Esophagus mucosa (tissue), 1 donor: ENCODE results near the gene THRSP. TPM values are rescaled to one million over a fixed set of nuclear protein-coding genes. Genes with fewer than 3 reads are reported as not detected.

ENCODE experiments used
- ATAC-seq: fragments of 200-7000 bp; cut with Tn5 transposase; one replicate; pipeline ENCODE4 v1.9.1; 2020
- total RNA-seq: library from RNA; stranded (reverse); gene quantifications from one replicate; pipeline ENCODE4 v1.2.4, GENCODE V29; 2023
- donor health status: DM: yes; HTN: yes; CAD: no.

Gene THRSP
- total RNA-seq, 1 donor from 2014 or later = not detected

DNA sequence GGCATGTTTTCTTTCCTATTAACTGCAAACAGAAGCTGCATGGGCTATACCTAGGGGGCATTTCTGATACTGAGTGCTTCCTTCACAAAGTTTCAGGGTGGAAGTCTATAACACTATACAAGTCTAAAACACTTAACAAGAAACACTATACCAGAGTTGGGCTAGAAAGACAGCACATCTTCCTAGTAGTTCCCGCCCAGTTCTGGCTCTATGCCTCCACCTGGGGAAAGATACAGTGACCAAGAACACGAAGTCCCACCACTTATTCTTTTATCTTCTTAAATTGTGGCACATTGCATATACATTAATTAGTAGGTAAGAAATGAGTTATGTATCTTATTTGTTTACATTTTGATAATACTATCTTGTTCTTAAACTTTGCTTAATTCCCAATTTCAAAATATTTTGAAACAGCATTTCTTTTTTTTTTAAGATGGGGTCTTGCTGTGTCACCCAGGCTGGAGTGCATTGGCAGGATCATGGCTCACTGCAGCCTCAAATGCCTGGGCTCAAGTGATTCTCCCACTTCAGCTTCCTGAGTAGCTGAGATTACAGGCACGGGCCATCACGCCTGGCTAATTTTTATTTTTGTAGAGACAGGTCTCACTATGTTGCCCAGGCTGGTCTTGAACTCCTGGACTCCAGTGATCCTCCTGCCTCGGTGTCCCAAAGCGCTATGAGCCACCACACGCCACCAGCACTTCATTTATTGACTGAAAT is 34.2 kb downstream of the THRSP start:
- ATAC-seq = no peak

DNA sequence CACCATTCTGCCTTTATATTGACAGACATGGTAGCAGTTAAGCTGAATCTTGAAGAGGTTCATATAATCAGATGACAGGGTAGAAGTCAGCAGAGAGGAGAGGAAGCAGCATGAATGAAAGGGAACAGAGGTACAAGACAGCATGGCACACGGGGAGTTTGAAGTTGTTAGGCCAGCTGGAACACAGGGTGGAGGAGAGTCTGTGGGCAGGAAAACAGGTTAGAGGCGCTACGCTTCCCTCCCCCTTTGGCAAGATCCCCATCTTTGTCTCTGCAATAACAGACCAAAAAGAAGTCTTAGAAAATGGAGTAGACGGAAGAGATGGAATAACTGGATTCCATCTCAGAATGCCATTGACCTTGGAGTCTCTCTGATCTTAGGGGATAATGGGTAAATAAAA is 36.0 kb downstream of the THRSP start:
- no peak for ATAC-seq

DNA sequence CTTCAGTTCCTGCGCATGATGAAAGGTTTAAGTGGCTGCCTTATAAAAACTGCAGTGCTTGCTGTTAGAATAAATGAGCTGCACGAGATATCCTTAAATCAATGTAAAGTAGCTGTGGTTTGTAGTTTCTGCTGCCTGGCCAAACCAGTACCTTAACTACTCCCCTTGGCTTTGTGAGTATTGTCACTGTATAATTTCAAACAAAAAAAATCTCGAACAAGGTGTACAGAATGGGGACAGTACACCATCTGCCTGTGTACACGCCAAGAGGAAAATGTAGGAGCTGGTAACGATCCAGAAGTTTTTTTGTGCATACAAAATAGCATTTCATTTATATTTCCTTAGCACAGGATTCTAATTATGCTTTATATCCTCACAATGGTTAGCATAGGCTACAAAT is 36.6 kb downstream of the THRSP start:
- ATAC-seq = no peak

DNA sequence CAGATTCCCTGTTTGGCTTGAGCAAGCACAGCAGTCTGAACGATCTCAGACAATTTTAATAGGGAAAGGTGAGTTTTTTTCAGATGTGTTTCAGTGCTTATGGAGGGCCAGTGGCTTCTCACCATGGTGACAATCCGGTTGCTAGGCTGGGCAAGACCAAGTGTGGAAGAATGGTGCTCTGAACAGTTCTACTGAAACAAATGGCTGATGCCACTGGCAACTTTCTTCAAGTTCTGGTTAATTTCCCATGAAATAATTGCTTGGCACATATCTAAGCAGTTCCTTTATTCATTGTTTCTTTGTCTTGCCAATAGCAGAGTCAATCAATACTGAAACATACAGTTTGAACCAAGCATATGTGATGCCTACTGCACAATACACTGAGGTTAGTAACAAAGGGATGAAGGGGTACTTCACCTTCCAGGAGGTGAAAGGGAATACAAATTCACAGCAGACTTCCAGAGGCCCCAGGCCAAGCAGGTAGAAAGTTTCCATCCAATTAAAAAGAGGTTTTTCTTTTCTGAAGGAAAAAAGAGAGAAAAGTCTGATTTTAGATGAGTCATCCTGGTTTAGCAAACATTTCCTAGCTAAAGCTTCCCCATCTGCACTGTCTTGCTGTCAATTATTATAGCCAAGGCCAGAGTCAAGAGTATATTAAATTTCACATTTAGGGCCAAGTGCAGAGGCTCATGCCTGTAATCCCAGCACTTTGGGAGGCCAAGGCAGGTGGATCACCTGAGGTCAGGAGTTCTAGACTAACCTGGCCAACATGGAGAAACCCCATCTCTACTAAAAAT is 37.2 kb downstream of the THRSP start:
- no peak for ATAC-seq

DNA sequence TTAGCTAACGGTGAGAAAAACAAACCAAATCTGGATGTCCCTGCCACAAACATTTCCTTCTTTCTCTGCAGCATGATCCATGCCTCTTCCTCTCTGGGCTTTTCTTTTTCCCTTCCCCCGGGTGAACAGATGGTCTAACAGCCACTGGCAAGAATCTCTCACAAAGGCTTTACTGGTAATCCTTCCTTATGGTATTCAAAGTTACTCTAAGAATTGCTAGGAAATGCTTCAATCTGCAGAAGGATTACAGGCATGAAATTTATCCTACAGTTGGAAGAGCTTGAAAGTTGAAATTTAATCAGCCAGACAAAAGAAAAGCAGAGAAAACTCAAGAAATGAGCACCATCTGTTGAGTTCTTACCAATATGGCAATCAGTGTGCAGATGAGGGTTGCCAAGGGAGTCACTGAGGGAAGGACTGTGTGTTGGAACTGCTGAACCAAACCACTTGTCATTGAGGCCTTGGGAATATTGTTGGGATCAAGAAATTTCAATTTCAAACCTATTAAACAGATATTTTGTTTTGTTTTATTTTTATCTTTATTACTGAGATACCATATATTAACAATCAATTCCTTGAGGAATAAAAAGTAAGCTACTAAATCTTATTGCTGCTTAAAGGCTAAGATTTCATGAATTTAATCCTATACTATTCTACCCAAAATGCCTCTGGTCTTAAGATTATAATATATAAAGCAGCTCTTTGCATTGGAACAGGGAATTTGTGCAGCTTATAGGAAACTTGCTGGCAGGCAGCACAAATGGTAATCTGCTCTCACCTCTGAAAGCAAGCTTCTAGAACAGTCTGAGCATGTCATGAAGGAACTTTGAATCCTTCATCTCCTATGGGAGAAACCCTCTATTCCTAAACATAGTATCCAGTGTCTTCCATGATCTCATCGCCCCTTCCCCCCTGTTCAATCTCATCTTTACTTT is 45.7 kb downstream of the THRSP start:
- ATAC-seq = no peak

DNA sequence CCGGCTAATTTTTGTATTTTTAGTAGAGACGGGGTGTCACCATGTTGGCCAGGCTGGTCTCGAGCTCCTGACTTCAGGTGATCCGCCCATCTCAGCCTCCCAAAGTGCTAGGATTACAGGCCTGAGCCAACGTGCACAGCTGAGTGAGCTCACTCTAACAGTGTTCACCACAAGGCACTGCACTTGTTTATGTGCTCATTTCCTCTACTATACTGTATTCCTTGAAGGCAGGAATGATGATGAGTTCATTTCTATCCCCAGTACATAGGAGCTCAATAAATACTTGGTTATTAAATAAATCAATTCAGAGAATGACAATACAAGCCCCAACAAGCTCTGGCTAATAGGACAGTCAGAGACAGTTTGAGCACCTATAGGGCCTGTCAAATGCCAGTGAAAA is 46.7 kb downstream of the THRSP start:
- ATAC-seq = no peak

DNA sequence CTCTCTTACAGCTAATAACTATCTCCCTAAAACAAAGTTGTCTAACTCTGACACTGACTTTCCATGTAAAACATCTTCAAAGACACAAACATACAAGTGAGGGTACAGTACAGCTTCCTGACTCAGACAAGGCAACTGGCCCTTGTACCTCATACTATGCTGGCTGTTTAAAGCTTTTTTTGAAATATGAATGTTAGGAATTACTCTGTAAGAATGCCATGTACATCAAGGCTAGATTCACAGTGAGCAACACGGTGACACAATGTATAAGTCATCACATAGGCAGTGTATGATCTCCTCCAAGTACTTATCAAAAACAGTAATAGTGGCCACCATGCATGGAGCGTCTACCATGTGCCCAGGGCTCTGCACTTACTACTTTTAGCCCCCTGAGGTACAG is 47.2 kb downstream of the THRSP start:
- ATAC-seq = no peak

DNA sequence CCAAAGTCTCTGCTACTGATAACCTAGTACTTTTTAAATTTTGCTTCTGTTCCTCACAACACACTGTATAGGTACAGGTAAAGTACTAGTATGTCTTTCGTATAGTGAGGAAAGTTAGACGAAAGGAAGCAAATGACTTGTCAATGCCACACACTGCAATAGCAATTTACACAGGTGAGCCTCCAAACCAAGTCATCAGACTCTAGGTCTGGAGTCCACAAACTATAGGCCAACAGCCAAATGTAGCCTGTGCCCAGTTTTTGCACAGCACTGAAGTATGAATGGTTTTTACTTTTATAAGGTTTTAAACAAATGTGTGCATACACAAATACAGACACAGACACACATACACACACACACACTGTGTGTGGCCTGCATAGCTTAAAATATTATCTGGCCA is 47.6 kb downstream of the THRSP start:
- ATAC-seq = no peak

DNA sequence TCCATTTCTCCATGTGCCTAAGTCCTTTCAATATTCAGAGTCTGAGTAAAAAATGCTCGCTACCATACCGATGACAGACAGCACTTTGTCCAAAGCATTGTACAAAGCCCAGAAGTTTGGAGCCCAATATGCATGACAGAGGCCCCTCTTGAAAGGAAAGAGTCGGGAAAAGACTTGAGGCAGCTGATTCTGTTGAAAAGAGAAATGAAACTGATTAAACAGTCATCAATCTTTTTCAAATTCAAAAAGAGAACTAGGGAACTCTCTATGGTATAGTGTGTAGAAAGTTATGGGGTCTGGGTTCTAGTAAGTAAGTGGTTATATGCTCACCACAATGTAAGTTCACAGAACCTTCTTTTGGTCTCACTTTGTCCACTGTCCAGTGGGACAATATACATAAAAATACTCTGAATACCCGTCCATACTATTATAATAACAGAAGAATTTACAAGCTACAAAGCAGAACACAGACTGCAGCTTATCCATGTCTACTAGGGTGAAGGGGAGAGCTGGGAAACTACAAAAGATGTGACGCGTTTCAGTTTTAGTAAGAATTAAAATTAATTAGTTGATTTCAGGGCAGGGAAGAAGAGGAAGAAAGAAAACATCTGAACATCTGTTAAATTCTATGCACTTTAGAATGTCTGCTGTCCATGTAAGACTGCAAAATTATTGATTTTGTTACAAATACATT is 49.1 kb downstream of the THRSP start:
- ATAC-seq = no peak

Other genes with a start within 250 kb of the THRSP start
- 17.3 TPM for gene RSF1, start 243.1 kb upstream of the THRSP start, total RNA-seq
- gene AAMDC, start 242.7 kb upstream of the THRSP start, total RNA-seq = 9.4 TPM
- gene INTS4, start 69.2 kb upstream of the THRSP start, total RNA-seq = 16.1 TPM
- 2.3 TPM for gene KCTD14, start 40.6 kb upstream of the THRSP start, total RNA-seq
- gene NDUFC2, start 16.0 kb downstream of the THRSP start, total RNA-seq = 145 TPM
- gene ALG8, start 75.8 kb downstream of the THRSP start, total RNA-seq = 27.0 TPM
- 8.4 TPM for gene KCTD21, start 124.8 kb downstream of the THRSP start, total RNA-seq
- gene USP35, start 125.1 kb downstream of the THRSP start, total RNA-seq = 3.5 TPM